OCI-LY3 (cell line): ENCODE measurements around the gene FLNA.

Experiments
- H2AFZ ChIP-seq: fragments of 200-600, 300-600 bp; shearing (Covaris generic); 2 replicates; pipeline ENCODE4 v1.6.0; 2014; ENCODE audit warnings: antibody characterized with exemption, low read depth, low read length
- H3K27ac ChIP-seq: fragments of 200-600, 300-600 bp; sonication (generic); 2 replicates; pipeline ENCODE4 v1.5.1; 2014; ENCODE audit warnings: mild to moderate bottlenecking, low read length, moderate library complexity, mixed read lengths
- H3K27me3 ChIP-seq: fragments of 200-600, 300-600 bp; sonication (generic); 2 replicates; pipeline ENCODE4 v1.6.1; 2014; ENCODE audit warnings: low read depth, low read length, mixed read lengths
- H3K36me3 ChIP-seq: fragments of 200-600, 300-600 bp; sonication (generic); replicated peaks from 2 replicates; pipeline ENCODE3; 2014; ENCODE audit warnings: low read depth, low read length, mixed read lengths
- H3K4me1 ChIP-seq: fragments of 300-600, 200-600 bp; sonication (generic); 2 replicates; pipeline ENCODE4 v1.6.1; 2014; ENCODE audit warnings: low read length, mixed read lengths
- H3K4me2 ChIP-seq: fragments of 200-600, 300-600 bp; sonication (generic); 2 replicates; pipeline ENCODE4 v1.6.1; 2014; ENCODE audit warnings: low read length, mixed read lengths
- H3K4me3 ChIP-seq: fragments of 300-600, 200-600 bp; sonication (generic); 2 replicates; pipeline ENCODE4 v1.5.1; 2014; ENCODE audit warnings: antibody characterized with exemption, mild to moderate bottlenecking, low read length, moderate library complexity
- H3K79me2 ChIP-seq: fragments of 300-600, 200-600 bp; shearing (Covaris generic); 2 replicates; pipeline ENCODE4 v1.6.1; 2014; ENCODE audit warnings: mild to moderate bottlenecking, low read length, mixed read lengths
- H3K9ac ChIP-seq: fragments of 300-600, 200-600 bp; shearing (Covaris generic); 2 replicates; pipeline ENCODE4 v1.6.0; 2014; ENCODE audit warnings: mild to moderate bottlenecking, low read length, moderate library complexity
- H3K9me3 ChIP-seq: fragments of 200-600, 300-600 bp; shearing (Covaris generic); 2 replicates; pipeline ENCODE4 v1.6.1; 2014; ENCODE audit warnings: low read length, mixed read lengths; ENCODE audit not compliant: insufficient read depth
- H4K20me1 ChIP-seq: fragments of 200-600, 300-600 bp; sonication (generic); 2 replicates; pipeline ENCODE4 v1.6.1; 2016; ENCODE audit warnings: low read length, mixed read lengths; ENCODE audit not compliant: insufficient read depth
- EZH2phosphoT487 ChIP-seq: fragments of 200-600 bp; shearing (Covaris generic); IDR thresholded peaks from 2 replicates; pipeline ENCODE4 v1.6.1; 2018; ENCODE audit warnings: antibody characterized with exemption, mixed run types, low read depth
- TF ChIP-seq, protein P1 (sequence below): fragments of 200-600, 300-600 bp; sonication (generic); IDR thresholded peaks from 2 replicates; pipeline ENCODE4 v1.5.1; 2014; ENCODE audit warnings: antibody characterized with exemption, low read length, low read depth

FLNA gene

GRCh38 chrX:154409222-154409871 lies 34.9 kb upstream of the FLNA start, which contains the start of gene DNASE1L1:
TSS of gene DNASE1L1 (minus strand) at chrX:154409254. CDS start at chrX:154405568, 3,686 bp downstream.
- H3K27ac ChIP-seq = no peak within 1 kb of the TSS
- H2AFZ ChIP-seq = no peak within 1 kb of the TSS
- TF ChIP-seq EZH2phosphoT487 = no peak
- TF ChIP-seq, protein P1, sequence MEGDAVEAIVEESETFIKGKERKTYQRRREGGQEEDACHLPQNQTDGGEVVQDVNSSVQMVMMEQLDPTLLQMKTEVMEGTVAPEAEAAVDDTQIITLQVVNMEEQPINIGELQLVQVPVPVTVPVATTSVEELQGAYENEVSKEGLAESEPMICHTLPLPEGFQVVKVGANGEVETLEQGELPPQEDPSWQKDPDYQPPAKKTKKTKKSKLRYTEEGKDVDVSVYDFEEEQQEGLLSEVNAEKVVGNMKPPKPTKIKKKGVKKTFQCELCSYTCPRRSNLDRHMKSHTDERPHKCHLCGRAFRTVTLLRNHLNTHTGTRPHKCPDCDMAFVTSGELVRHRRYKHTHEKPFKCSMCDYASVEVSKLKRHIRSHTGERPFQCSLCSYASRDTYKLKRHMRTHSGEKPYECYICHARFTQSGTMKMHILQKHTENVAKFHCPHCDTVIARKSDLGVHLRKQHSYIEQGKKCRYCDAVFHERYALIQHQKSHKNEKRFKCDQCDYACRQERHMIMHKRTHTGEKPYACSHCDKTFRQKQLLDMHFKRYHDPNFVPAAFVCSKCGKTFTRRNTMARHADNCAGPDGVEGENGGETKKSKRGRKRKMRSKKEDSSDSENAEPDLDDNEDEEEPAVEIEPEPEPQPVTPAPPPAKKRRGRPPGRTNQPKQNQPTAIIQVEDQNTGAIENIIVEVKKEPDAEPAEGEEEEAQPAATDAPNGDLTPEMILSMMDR = no peak

GRCh38 chrX:154408659-154409221 lies 34.3 kb upstream of the FLNA start:
- H3K4me3 ChIP-seq = no peak overlapping the region
- peaks cover 9% of the 10 kb centered on the region for H3K4me1 ChIP-seq
- peaks cover 21% of the 10 kb centered on the region for H3K79me2 ChIP-seq
- H3K36me3 ChIP-seq = peaks cover 4% of the 10 kb centered on the region
- H3K4me2 ChIP-seq = no peak overlapping the region
- TF ChIP-seq EZH2phosphoT487 = no peak
- TF ChIP-seq, protein P1 = no peak
- H3K9me3 ChIP-seq = no peaks in the 10 kb centered on the region
- no peak overlapping the region for H3K27ac ChIP-seq
- no peaks in the 10 kb centered on the region for H3K27me3 ChIP-seq
- H3K9ac ChIP-seq = no peak overlapping the region
- H4K20me1 ChIP-seq = no peaks in the 10 kb centered on the region
- H2AFZ ChIP-seq = no peak overlapping the region

More at GRCh38 chrX:154409222-154409871, 34.9 kb upstream of the FLNA start, which contains the start of gene DNASE1L1:
- no peaks in the 10 kb centered on the region for H3K9me3 ChIP-seq
- no peak within 1 kb of the TSS for H3K9ac ChIP-seq
- no peaks in the 10 kb centered on the region for H4K20me1 ChIP-seq
- peaks cover 9% of the 10 kb centered on the region for H3K4me1 ChIP-seq
- H3K4me2 ChIP-seq = no peak within 1 kb of the TSS
- no peaks in the 10 kb centered on the region for H3K27me3 ChIP-seq
- H3K4me3 ChIP-seq = no peak within 1 kb of the TSS
- peaks cover 6% of the 10 kb centered on the region for H3K36me3 ChIP-seq
- H3K79me2 ChIP-seq = peaks cover 21% of the 10 kb centered on the region

GRCh38 chrX:154404625-154405192 lies 30.3 kb upstream of the FLNA start:
- H2AFZ ChIP-seq = no peak overlapping the region
- no peak overlapping the region for H3K27ac ChIP-seq
- peaks cover 4% of the 10 kb centered on the region for H3K79me2 ChIP-seq
- H4K20me1 ChIP-seq = peaks cover 11% of the 10 kb centered on the region; the same call in 1 of the 2 replicates
- H3K4me3 ChIP-seq = no peak overlapping the region
- no peak overlapping the region for H3K9ac ChIP-seq
- H3K27me3 ChIP-seq = no peaks in the 10 kb centered on the region
- H3K36me3 ChIP-seq = peaks cover 16% of the 10 kb centered on the region
- no peak overlapping the region for H3K4me2 ChIP-seq
- peaks cover 3% of the 10 kb centered on the region for H3K4me1 ChIP-seq
- H3K9me3 ChIP-seq = no peaks in the 10 kb centered on the region
- TF ChIP-seq, protein P1 = no peak
- no peak for TF ChIP-seq EZH2phosphoT487

- peaks cover 12% of the 10 kb centered on the region for H3K79me2 ChIP-seq
- H3K9me3 ChIP-seq = no peaks in the 10 kb centered on the region
- H3K27me3 ChIP-seq = no peaks in the 10 kb centered on the region
- H3K4me1 ChIP-seq = peaks cover 11% of the 10 kb centered on the region
- no peak overlapping the region for H3K27ac ChIP-seq
- H3K9ac ChIP-seq = no peak overlapping the region
- TF ChIP-seq, protein P1 = no peak
- no peak overlapping the region for H3K4me3 ChIP-seq
- no peak overlapping the region for H2AFZ ChIP-seq
- no peak overlapping the region for H3K4me2 ChIP-seq
- peaks cover 21% of the 10 kb centered on the region for H3K36me3 ChIP-seq
- peaks cover 11% of the 10 kb centered on the region; the same call in 1 of the 2 replicates for H4K20me1 ChIP-seq
Observed at GRCh38 chrX:154403858-154404257, 29.4 kb upstream of the FLNA start.
